RWPE1 (cell line): ENCODE measurements around the gene PGBD2.

Source experiments
- CTCF ChIA-PET: fragments of 350-600 bp; sonication (Branson Sonifier 250); formaldehyde crosslinking; extraction: SDS; loops from one replicate; lab custom pipeline; 2021; lab: Yijun Ruan, JAX
- POLR2A ChIA-PET: fragments of 400-600 bp; formaldehyde crosslinking; extraction: SDS; loops from one replicate; lab custom pipeline; 2020; ENCODE audit warnings: antibody characterized with exemption; ENCODE audit not compliant: low non-redundant PET; lab: Yijun Ruan, JAX
- DNase-seq: peaks from one replicate; pipeline ENCODE4 v3.0.0; 2012; ENCODE audit warnings: low spot score
- H3K27ac ChIP-seq: fragments of 450-650 bp; 2 replicates; pipeline ENCODE4 v1.5.1; 2017
- CTCF ChIP-seq: fragments of 450-650 bp; conservative IDR thresholded peaks from 2 replicates; pipeline ENCODE4 v1.5.1; 2017; ENCODE audit warnings: low read depth, mild to moderate bottlenecking

The PGBD2 gene

DNA sequence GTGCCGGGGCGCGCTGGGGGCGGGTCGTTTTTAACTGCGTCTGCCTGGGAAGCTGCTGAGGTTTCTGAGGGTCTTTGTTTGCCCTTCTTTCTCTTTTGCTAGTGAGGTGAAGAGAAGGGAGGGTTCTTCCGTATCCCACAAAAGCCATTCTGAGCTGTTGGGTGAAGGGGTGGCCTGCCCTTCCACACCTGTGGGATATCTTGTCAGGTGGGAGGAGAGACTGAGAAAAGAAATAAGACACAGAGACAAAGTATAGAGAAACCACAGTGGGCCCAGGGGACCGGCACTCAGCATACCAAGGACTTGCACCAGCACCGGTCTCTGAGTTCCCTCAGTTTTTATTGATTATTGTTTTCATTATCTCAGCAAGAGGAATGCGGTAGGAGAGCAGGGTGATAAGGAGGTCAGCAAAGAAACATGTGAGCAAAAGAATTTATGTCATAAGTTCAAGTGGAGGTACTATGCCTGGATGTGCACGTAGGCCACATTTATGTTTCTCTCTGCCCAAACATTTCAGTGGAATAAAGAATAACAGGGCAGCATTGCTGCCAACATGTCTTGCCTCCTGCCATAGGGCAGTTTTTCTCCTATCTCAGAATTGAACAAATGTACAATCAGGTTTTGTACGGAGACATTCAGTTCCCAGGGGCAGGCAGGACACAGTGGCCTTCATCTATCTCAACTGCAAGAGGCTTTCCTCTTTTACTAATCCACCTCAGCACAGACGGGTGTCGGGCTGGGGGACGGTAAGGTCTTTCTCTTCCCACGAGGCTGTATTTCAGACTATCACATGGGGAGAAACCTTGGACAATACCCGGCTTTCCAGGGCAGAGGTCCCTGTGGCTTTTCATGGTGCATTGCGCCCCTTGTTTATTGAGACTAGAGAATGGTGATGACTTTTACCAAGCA is 972 bp downstream of the PGBD2 start:
- CTCF ChIA-PET, result interaction anchor here (0.7 kb wide), 1 partner anchor 20 kb away, joined by 3 read pairs; no protein-coding TSS in a partner anchor

GRCh38 chr1:248910761-248911160 is 4.7 kb downstream of the PGBD2 start:
- no peak for DNase-seq
- ChIA-PET CTCF (no interaction called here), POLR2A (no interaction called here)
- TF ChIP-seq CTCF, result no peak
- H3K27ac ChIP-seq, result no peak overlapping the region

More for the DNA sequence above, 972 bp downstream of the PGBD2 start:
- H3K27ac ChIP-seq, result peak overlapping the region; percentile 88
- no peak for DNase-seq
- TF ChIP-seq CTCF, result no peak
- POLR2A ChIA-PET, result interaction anchor here (1.0 kb wide), 1 partner anchor 34 kb away, joined by 4 read pairs; no protein-coding TSS in a partner anchor

DNA sequence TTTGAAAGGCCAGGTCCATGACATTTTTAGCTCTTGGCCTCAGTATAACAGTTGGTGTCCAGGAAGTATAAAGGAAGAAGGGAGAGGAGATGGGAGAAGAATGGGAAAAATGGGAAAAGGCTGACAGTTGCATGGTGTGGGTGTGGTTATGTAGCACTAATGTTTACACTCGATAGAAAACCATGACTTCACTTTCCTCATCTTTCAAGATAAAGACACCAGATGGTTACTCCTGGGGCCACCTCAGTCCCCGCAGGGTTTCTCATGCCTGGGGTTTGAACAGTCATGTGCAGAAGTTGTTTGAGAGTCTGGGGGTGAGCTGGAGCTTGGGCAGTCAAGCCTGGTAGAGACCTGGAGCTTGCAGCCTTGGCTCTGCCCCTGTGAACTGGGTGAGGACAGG is 7.9 kb downstream of the PGBD2 start:
- no peak for TF ChIP-seq CTCF
- no peak for DNase-seq
- ChIA-PET POLR2A (interaction anchor here (0.9 kb wide), 1 partner anchor 76 kb away, joined by 3 read pairs; the partner anchor contains the start of gene ZNF672), CTCF (no interaction called here)
- no peak overlapping the region for H3K27ac ChIP-seq

- ChIA-PET POLR2A (interaction anchor here (0.9 kb wide), 1 partner anchor 77 kb away, joined by 3 read pairs; the partner anchor contains the start of gene ZNF672), CTCF (interaction anchor here (0.7 kb wide), 1 partner anchor 1058 kb away, joined by 4 read pairs; the partner anchor contains the start of gene TRIM58)
- no peak overlapping the region for H3K27ac ChIP-seq
- no peak for DNase-seq
- TF ChIP-seq CTCF, result no peak
Measured at GRCh38 chr1:248914796-248915381, 8.9 kb downstream of the PGBD2 start.

GRCh38 chr1:248918131-248918530 is 12.1 kb downstream of the PGBD2 start:
- ChIA-PET POLR2A (no interaction called here), CTCF (no interaction called here)
- H3K27ac ChIP-seq, result no peak overlapping the region
- no peak for TF ChIP-seq CTCF
- no peak for DNase-seq
